GM19452 (cell line): ENCODE data around the gene NHSL1.

ENCODE experiments used
- ATAC-seq: cut with Tn5 transposase; IDR thresholded peaks from one replicate; pipeline ENCODE4 v1.9.1; 2021; ENCODE audit not compliant: unreplicated experiment

The NHSL1 gene

GRCh38 chr6:138468320-138469015 is 30.8 kb downstream of the NHSL1 start:
- ATAC-seq: no peak

GRCh38 chr6:138467901-138468300 is 31.4 kb downstream of the NHSL1 start:
- no peak for ATAC-seq

- no peak for ATAC-seq
These were observed 34.2 kb downstream of the NHSL1 start for GRCh38 chr6:138465007-138465645.

GRCh38 chr6:138464085-138464484 is 35.2 kb downstream of the NHSL1 start:
- no peak for ATAC-seq

- no peak for ATAC-seq
These were observed 37.6 kb downstream of the NHSL1 start for GRCh38 chr6:138461647-138462046.

GRCh38 chr6:138456401-138456790 is 42.9 kb downstream of the NHSL1 start:
- no peak for ATAC-seq

GRCh38 chr6:138455746-138456400 is 43.4 kb downstream of the NHSL1 start:
- peak; percentile 98 for ATAC-seq

GRCh38 chr6:138454981-138455706 is 44.1 kb downstream of the NHSL1 start:
- ATAC-seq: no peak

- ATAC-seq: no peak
These were observed 48.3 kb downstream of the NHSL1 start for GRCh38 chr6:138451043-138451442.

GRCh38 chr6:138450445-138450844 is 48.8 kb downstream of the NHSL1 start:
- ATAC-seq: peak; percentile 56

- no peak for ATAC-seq
These were observed 52.5 kb downstream of the NHSL1 start for GRCh38 chr6:138446821-138447220.

- no peak for ATAC-seq
These were observed 55.3 kb downstream of the NHSL1 start for GRCh38 chr6:138443979-138444378.

- no peak for ATAC-seq
These were observed 56.6 kb downstream of the NHSL1 start for GRCh38 chr6:138442663-138443062.

GRCh38 chr6:138441965-138442364 is 57.3 kb downstream of the NHSL1 start:
- no peak for ATAC-seq

- no peak for ATAC-seq
These were observed 58.4 kb downstream of the NHSL1 start for GRCh38 chr6:138440758-138441357.

GRCh38 chr6:138440296-138440695 is 59.0 kb downstream of the NHSL1 start:
- ATAC-seq: no peak

- no peak for ATAC-seq
These were observed 59.7 kb downstream of the NHSL1 start for GRCh38 chr6:138439546-138439945.

GRCh38 chr6:138434925-138435324 is 64.4 kb downstream of the NHSL1 start:
- ATAC-seq: no peak

GRCh38 chr6:138434096-138434495 is 65.2 kb downstream of the NHSL1 start:
- no peak for ATAC-seq

GRCh38 chr6:138432063-138432356 is 67.3 kb downstream of the NHSL1 start:
- no peak for ATAC-seq

- no peak for ATAC-seq
These were observed 67.8 kb downstream of the NHSL1 start for GRCh38 chr6:138431256-138432062.
